SK-N-SH (cell line): ENCODE measurements around the gene LCNL1. TPM values are rescaled to one million over a fixed set of nuclear protein-coding genes. Genes with fewer than 3 reads are reported as not detected.

Experiments used
- CTCF ChIA-PET: fragments of 300-600, 350-600 bp; formaldehyde crosslinking; extraction: SDS; loops from one replicate; lab custom pipeline; 2021; lab: Yijun Ruan, JAX
- POLR2A ChIA-PET: fragments of 350-600 bp; sonication (Branson Sonifier 250); formaldehyde crosslinking; extraction: SDS; loops from one replicate; lab custom pipeline; 2020; ENCODE audit warnings: antibody characterized with exemption, inconsistent platforms; lab: Yijun Ruan, JAX
- DNase-seq: peaks from one replicate; pipeline ENCODE4 v3.0.0; 2012
- H2AFZ ChIP-seq: fragments of 200-600 bp; sonication (generic); 2 replicates; pipeline ENCODE4 v1.8.1; 2016; ENCODE audit warnings: antibody characterized with exemption, mild to moderate bottlenecking, low read depth
- H3F3A ChIP-seq: fragments of 200-600 bp; sonication (generic); replicated peaks from 2 replicates; pipeline ENCODE3; 2016; ENCODE audit warnings: antibody characterized with exemption, mild to moderate bottlenecking; ENCODE audit not compliant: insufficient read depth
- H3K27ac ChIP-seq, 2 experiments: fragments of 200-500 bp in 1 of 2; fragments of 200-600 bp in 1 of 2; sonication (Bioruptor generic) in 1 of 2; sonication (generic), shearing (Covaris generic) in 1 of 2; 2 replicates each; pipeline versions ENCODE4 v1.5.1 to v1.6.1; 2014 to 2016; ENCODE audit warnings: low read depth in 2 of 2, inconsistent platforms in 1 of 2, low read length in 1 of 2, mild to moderate bottlenecking in 1 of 2, mixed read lengths in 1 of 2
- H3K27me3 ChIP-seq: fragments of 200-600 bp; sonication (generic), shearing (Covaris generic); 2 replicates; pipeline ENCODE4 v1.6.1; 2016; ENCODE audit warnings: mixed run types; ENCODE audit not compliant: insufficient read depth
- H3K36me3 ChIP-seq, 2 experiments: fragments of 200-500 bp in 1 of 2; fragments of 200-600 bp in 1 of 2; sonication (Bioruptor generic) in 1 of 2; sonication (generic) in 1 of 2; replicated peaks in 1 of 2; 2 replicates each; pipeline versions ENCODE3 to v1.5.1; 2014 to 2016; ENCODE audit warnings: low read length in 1 of 2, mild to moderate bottlenecking in 1 of 2; ENCODE audit not compliant: insufficient read depth in 2 of 2, control insufficient read depth in 1 of 2
- H3K4me1 ChIP-seq, 2 experiments: fragments of 200-500 bp in 1 of 2; fragments of 200-600 bp in 1 of 2; sonication (Bioruptor generic) in 1 of 2; sonication (generic), shearing (Covaris generic) in 1 of 2; 2 replicates each; pipeline versions ENCODE4 v1.5.1 to v1.6.1; 2014 to 2016; ENCODE audit warnings: low read depth in 1 of 2, low read length in 1 of 2, mixed run types in 1 of 2; ENCODE audit not compliant: insufficient read depth in 2 of 2, control insufficient read depth in 1 of 2
- H3K4me2 ChIP-seq: fragments of 200-600 bp; sonication (generic), shearing (Covaris generic); 2 replicates; pipeline ENCODE4 v1.6.1; 2017; ENCODE audit warnings: mixed run types
- H3K4me3 ChIP-seq, 2 experiments: fragments of 200-500 bp in 1 of 2; fragments of 200-600 bp in 1 of 2; sonication (Bioruptor generic) in 1 of 2; sonication (generic), shearing (Covaris generic) in 1 of 2; 2 replicates each; pipeline versions ENCODE4 v1.5.1 to v1.8.1; 2014 to 2016; ENCODE audit warnings: low read depth in 2 of 2, inconsistent platforms in 1 of 2, low read length in 1 of 2, mild to moderate bottlenecking in 1 of 2, mixed read lengths in 1 of 2, moderate library complexity in 1 of 2
- H3K79me2 ChIP-seq: fragments of 200-600 bp; sonication (generic); 2 replicates; pipeline ENCODE4 v1.8.1; 2017; ENCODE audit warnings: mild to moderate bottlenecking; ENCODE audit not compliant: insufficient read depth
- H3K9ac ChIP-seq: fragments of 200-600 bp; sonication (generic); 2 replicates; pipeline ENCODE4 v1.6.1; 2017; ENCODE audit warnings: mixed run types
- H3K9me2 ChIP-seq: fragments of 200-600 bp; sonication (generic); 2 replicates; pipeline ENCODE4 v1.6.1; 2017; ENCODE audit warnings: mixed run types
- H3K9me3 ChIP-seq: fragments of 200-600 bp; sonication (generic); 2 replicates; pipeline ENCODE4 v1.6.1; 2017; ENCODE audit warnings: mixed run types, mild to moderate bottlenecking, moderate library complexity
- H4K20me1 ChIP-seq: fragments of 200-600 bp; sonication (generic); 2 replicates; pipeline ENCODE4 v1.6.1; 2017; ENCODE audit warnings: mild to moderate bottlenecking, mixed run types; ENCODE audit not compliant: insufficient read depth
- ELF1 ChIP-seq: IDR thresholded peaks from 2 replicates; pipeline ENCODE4 v1.4.0; 2012
- FOXM1 ChIP-seq: IDR thresholded peaks from 2 replicates; pipeline ENCODE4 v1.4.0; 2012; ENCODE audit warnings: low read depth, mild to moderate bottlenecking
- MEF2A ChIP-seq: IDR thresholded peaks from 2 replicates; pipeline ENCODE4 v1.4.0; 2012; ENCODE audit warnings: low read depth, borderline replicate concordance
- NFIC ChIP-seq: IDR thresholded peaks from 2 replicates; pipeline ENCODE4 v1.4.0; 2012; ENCODE audit warnings: borderline replicate concordance
- NRF1 ChIP-seq: IDR thresholded peaks from 2 replicates; pipeline ENCODE4 v1.6.1; 2012; ENCODE audit warnings: low read depth, mild to moderate bottlenecking, low read length
- POLR2AphosphoS5 ChIP-seq: IDR thresholded peaks from 2 replicates; pipeline ENCODE4 v1.6.1; 2012; ENCODE audit warnings: low read depth, low read length
- RCOR1 ChIP-seq: fragments of 150-350 bp; IDR thresholded peaks from 2 replicates; pipeline ENCODE4 v1.6.1; 2017; ENCODE audit warnings: antibody characterized with exemption, low read length
- REST ChIP-seq: IDR thresholded peaks from 2 replicates; pipeline ENCODE4 v1.6.1; 2012; ENCODE audit warnings: mild to moderate bottlenecking, low read depth, low read length, moderate library complexity
- RXRA ChIP-seq: IDR thresholded peaks from 2 replicates; pipeline ENCODE4 v1.4.0; 2012; ENCODE audit warnings: low read depth, mild to moderate bottlenecking, borderline replicate concordance
- TAF1 ChIP-seq: IDR thresholded peaks from 2 replicates; pipeline ENCODE4 v1.6.1; 2012; ENCODE audit warnings: low read depth, mild to moderate bottlenecking, low read length, moderate library complexity, borderline replicate concordance
- TCF12 ChIP-seq: IDR thresholded peaks from 2 replicates; pipeline ENCODE4 v1.4.0; 2012
- USF1 ChIP-seq: IDR thresholded peaks from 2 replicates; pipeline ENCODE4 v1.4.0; 2012; ENCODE audit warnings: low read depth, borderline replicate concordance
- YY1 ChIP-seq: IDR thresholded peaks from 2 replicates; pipeline ENCODE4 v1.4.0; 2012; ENCODE audit warnings: low read depth, mild to moderate bottlenecking
- WGBS: methylation state at CpG from one replicate; pipeline ENCODE4 v1.1.6; 2017; ENCODE audit warnings: low lambda C conversion rate; 5-methylcytosine and 5-hydroxymethylcytosine counted together
- polyA plus RNA-seq, 3 experiments: library from polyadenylated mRNA; depleted of rRNA; stranded (reverse); fragments of >200 nt; gene quantifications; 2 replicates each; pipeline ENCODE4 v1.2.3, GENCODE V29; 2012
- TF ChIP-seq, protein P1 (sequence below): fragments of 200-600 bp; sonication (generic); IDR thresholded peaks from 2 replicates; pipeline ENCODE4 v1.6.1; 2017; ENCODE audit warnings: antibody characterized with exemption, mild to moderate bottlenecking, moderate library complexity
- TF ChIP-seq, protein P2 (sequence below): fragments of 150-350 bp; IDR thresholded peaks from 2 replicates; pipeline ENCODE4 v1.6.1; 2017; ENCODE audit warnings: antibody characterized with exemption, low read length, low read depth, borderline replicate concordance
- TF ChIP-seq, protein P3 (sequence below): IDR thresholded peaks from 2 replicates; pipeline ENCODE4 v1.4.0; 2012; ENCODE audit warnings: low read depth, borderline replicate concordance

Gene LCNL1
- polyA plus RNA-seq, 1 of the 3 experiments (the other 2 are of a cell fraction), result not detected

DNA sequence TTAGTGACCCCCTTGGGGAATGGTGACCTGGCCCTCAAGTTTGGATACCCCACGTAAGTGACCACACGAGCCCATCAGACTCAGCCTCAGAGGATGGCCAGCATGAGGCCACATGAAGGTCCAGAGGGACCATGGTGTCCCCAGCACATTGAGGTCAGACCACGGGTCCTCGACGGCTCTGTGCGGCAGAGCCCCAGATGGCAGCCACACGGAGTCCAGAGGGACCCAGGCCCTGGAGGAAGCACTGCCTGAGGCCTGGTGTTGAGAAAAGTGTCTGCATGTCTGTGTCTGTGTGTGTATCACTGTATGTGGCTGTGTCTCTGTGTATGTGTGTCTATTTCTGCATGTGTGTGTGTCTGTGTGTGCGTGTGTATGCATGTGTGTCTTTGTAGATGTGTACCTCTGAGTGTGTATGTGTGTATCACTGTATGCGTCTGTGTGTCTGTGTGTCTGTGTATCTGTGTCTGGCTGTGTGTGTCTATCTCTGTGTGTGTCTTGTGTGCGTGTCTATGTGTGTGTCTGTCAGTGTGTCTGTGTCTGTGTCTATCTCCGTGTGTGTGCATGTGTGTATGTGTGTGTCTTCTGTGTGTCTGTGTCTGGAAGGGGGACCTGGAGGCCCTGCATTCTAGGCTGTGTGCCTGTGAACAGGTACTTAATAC is 992 bp downstream of the LCNL1 start:
- Histone ChIP-seq H3K79me2 (no peaks in the 10 kb centered on the region), H3K9me2 (no peaks in the 10 kb centered on the region), H3K9me3 (no peaks in the 10 kb centered on the region), H2AFZ (no peak overlapping the region), H3K27ac (no peak overlapping the region), H3K4me3 (no peak overlapping the region), H3K9ac (no peak overlapping the region), H3K4me2 (no peak overlapping the region), H3K36me3 (no peaks in the 10 kb centered on the region), H3K4me1 (peaks cover 0 to 5% of the 10 kb centered on the region in 2 experiments; a peak in 1 of 4 replicates), H3K27me3 (no peaks in the 10 kb centered on the region), H4K20me1 (no peaks in the 10 kb centered on the region), H3F3A (peaks cover 4% of the 10 kb centered on the region)
- WGBS, result 67% methylated on average over 4 of the region's 11 CpGs
- no peak for DNase-seq
- CTCF ChIA-PET, result interaction anchor here (3.6 kb wide), 1 partner anchor 45 kb away, joined by 14 read pairs; the partner anchor contains the start of gene ABCA2
- TF ChIP-seq POLR2AphosphoS5 (no peak), REST (no peak), FOXM1 (no peak), RCOR1 (no peak), YY1 (no peak), TCF12 (no peak), ELF1 (no peak), USF1 (no peak), MEF2A (no peak), NRF1 (no peak), NFIC (no peak), TAF1 (no peak), RXRA (no peak)
- TF ChIP-seq, protein P1, sequence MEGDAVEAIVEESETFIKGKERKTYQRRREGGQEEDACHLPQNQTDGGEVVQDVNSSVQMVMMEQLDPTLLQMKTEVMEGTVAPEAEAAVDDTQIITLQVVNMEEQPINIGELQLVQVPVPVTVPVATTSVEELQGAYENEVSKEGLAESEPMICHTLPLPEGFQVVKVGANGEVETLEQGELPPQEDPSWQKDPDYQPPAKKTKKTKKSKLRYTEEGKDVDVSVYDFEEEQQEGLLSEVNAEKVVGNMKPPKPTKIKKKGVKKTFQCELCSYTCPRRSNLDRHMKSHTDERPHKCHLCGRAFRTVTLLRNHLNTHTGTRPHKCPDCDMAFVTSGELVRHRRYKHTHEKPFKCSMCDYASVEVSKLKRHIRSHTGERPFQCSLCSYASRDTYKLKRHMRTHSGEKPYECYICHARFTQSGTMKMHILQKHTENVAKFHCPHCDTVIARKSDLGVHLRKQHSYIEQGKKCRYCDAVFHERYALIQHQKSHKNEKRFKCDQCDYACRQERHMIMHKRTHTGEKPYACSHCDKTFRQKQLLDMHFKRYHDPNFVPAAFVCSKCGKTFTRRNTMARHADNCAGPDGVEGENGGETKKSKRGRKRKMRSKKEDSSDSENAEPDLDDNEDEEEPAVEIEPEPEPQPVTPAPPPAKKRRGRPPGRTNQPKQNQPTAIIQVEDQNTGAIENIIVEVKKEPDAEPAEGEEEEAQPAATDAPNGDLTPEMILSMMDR, result no peak
- TF ChIP-seq, protein P2, sequence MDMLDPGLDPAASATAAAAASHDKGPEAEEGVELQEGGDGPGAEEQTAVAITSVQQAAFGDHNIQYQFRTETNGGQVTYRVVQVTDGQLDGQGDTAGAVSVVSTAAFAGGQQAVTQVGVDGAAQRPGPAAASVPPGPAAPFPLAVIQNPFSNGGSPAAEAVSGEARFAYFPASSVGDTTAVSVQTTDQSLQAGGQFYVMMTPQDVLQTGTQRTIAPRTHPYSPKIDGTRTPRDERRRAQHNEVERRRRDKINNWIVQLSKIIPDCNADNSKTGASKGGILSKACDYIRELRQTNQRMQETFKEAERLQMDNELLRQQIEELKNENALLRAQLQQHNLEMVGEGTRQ, result no peak
- TF ChIP-seq, protein P3, sequence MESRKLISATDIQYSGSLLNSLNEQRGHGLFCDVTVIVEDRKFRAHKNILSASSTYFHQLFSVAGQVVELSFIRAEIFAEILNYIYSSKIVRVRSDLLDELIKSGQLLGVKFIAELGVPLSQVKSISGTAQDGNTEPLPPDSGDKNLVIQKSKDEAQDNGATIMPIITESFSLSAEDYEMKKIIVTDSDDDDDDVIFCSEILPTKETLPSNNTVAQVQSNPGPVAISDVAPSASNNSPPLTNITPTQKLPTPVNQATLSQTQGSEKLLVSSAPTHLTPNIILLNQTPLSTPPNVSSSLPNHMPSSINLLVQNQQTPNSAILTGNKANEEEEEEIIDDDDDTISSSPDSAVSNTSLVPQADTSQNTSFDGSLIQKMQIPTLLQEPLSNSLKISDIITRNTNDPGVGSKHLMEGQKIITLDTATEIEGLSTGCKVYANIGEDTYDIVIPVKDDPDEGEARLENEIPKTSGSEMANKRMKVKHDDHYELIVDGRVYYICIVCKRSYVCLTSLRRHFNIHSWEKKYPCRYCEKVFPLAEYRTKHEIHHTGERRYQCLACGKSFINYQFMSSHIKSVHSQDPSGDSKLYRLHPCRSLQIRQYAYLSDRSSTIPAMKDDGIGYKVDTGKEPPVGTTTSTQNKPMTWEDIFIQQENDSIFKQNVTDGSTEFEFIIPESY, result no peak
- POLR2A ChIA-PET, result no interaction called here
